ENCODE results near the gene ABHD11. TPM values are rescaled to one million over a fixed set of nuclear protein-coding genes. Genes with fewer than 3 reads are reported as not detected.
A peak's percentile ranks its signal among the peaks of the same experiment; 100 is the strongest.
"Not testable (repeated sequence)": the region's sequence is repeated elsewhere in the genome, so short reads cannot be mapped to it uniquely, and the experiment has no call there.

Gene ABHD11
- total and polyA plus RNA-seq, 5 experiments from 2014 or later = 5.4 to 24.9 (median 12.3) TPM

DNA sequence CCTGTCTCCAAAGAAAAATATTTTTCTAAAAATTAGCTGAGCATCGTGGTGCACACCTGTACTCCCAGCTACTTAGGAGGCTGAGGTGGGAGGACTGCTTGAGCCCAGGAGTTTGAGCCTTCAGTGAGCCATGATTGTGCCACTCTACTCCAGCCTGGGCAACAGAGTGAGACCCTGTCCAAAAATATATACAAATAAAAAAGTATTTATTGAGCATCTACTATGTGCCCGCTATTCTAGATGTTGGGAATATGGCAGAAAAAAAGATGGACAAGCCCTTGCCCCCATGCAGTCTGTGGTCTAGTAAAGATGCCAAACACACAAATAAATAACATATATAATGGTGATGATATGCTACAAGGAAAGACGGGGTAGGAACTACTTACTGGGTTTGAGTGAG, 14.8 kb downstream of the ABHD11 start:
- POLR2A ChIA-PET = interaction anchor here (1.0 kb wide), 1 partner anchor 15 kb away, joined by 5 read pairs; the partner anchor contains the start of gene ABHD11
- Mint-ChIP-seq H3K4me1 (peaks cover 4 to 8% (median 5%) of the 10 kb centered on the region in 4 donors), H3K9me3 (no peaks in the 10 kb centered on the region), H3K27me3 (peaks cover 2 to 16% (median 10%) of the 10 kb centered on the region in 5 donors), H3K27ac (no peak overlapping the region), H3K36me3 (no peaks in the 10 kb centered on the region), H3K4me3 (no peak overlapping the region)
- DNase-seq (no peak), ATAC-seq (no peak)

DNA sequence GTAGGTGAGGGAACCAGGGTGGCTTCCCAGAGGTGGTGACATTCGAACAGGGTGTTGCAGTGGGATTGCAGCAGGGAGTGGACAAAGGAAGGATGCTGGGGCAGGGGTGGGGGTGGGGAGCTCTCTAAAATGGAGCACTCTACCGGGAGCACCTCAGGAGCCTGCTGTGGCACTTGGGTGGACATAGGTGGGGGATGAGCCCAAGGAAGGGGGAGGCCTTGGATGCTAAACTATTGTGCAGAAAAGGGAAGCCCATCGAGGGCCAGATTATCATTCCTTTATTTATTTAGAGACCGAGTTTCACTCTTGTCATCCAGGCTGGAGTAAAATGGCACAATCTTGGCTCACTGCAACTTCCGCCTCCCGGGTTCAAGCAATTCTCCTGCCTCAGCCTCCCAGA, 15.8 kb downstream of the ABHD11 start:
- POLR2A ChIA-PET = interaction anchor here (1.0 kb wide), 1 partner anchor 16 kb away, joined by 5 read pairs; the partner anchor contains the start of gene ABHD11
- no peak overlapping the region for H3K4me3 Mint-ChIP-seq

DNA sequence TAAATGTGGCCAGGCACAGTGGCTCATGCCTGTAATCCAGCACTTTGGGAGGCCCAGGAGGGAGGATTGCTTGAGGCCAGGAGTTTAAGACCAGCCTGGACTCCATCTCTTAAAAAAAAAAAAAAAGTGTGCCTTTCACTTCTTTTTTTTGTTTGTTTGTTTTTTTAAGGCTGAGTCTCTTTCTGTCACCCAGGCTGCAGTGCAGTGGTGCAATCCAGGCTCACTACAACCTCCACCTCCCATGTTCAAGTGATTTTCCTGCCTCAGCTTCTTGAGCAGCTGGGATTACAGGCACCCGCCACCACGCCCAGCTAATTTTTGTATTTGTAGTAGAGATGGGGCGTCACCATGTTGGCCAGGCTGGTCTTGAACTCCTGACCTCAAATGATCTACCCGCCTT, 16.4 kb downstream of the ABHD11 start:
- POLR2A ChIA-PET, DNase-seq, H3K27me3 Mint-ChIP-seq, H3K27ac Mint-ChIP-seq, H3K36me3 Mint-ChIP-seq, H3K9me3 Mint-ChIP-seq, H3K4me3 Mint-ChIP-seq, ATAC-seq: not testable (repeated sequence)
- H3K4me1 Mint-ChIP-seq = peaks cover 11 to 23% (median 19%) of the 10 kb centered on the region in 4 donors

More for the DNA sequence above, 15.8 kb downstream of the ABHD11 start:
- no peak for ATAC-seq
- H3K36me3 Mint-ChIP-seq = no peaks in the 10 kb centered on the region
- no peak overlapping the region for H3K27ac Mint-ChIP-seq
- no peaks in the 10 kb centered on the region for H3K9me3 Mint-ChIP-seq
- peaks cover 8 to 17% (median 13%) of the 10 kb centered on the region in 4 donors for H3K4me1 Mint-ChIP-seq
- DNase-seq = no peak
- H3K27me3 Mint-ChIP-seq = peaks cover 0 to 7% (median 0%) of the 10 kb centered on the region in 5 donors

DNA sequence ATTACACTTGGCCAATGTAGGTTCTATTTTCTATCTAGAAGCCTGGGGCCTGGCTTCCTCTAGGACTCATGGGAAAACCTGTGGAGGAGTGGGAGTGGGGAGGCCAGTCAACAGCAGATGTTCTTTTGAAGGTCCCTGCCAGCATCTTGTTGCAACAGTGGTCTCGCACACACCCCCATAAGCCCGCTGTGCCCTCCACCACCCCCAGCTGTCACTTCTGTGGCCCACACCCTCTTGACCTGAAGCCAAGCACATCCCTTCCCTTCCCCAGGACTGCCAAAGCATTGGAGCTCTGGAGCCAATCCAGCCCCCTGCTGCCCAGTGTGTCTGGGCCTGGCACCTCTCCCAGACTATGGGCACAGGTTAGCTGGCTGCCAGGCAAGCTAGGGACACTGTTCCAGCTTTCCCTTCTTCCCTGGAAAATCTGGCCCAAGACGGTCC, 17.2 kb downstream of the ABHD11 start:
- Mint-ChIP-seq H3K9me3 (no peaks in the 10 kb centered on the region), H3K4me3 (peak overlapping the region in 7 of 10 donors; percentile 9 to 89 (median 50)), H3K27me3 (peaks cover 0 to 9% (median 0%) of the 10 kb centered on the region in 5 donors), H3K27ac (peak overlapping the region in 1 of 10 donors; percentile 40), H3K4me1 (peaks cover 14 to 26% (median 24%) of the 10 kb centered on the region in 4 donors), H3K36me3 (peaks cover 0 to 2% (median 0%) of the 10 kb centered on the region in 3 donors)
- DNase-seq (no peak), ATAC-seq (no peak)
- POLR2A ChIA-PET = interaction anchor here (0.9 kb wide), 1 partner anchor 10 kb away, joined by 3 read pairs; no protein-coding TSS in a partner anchor

DNA sequence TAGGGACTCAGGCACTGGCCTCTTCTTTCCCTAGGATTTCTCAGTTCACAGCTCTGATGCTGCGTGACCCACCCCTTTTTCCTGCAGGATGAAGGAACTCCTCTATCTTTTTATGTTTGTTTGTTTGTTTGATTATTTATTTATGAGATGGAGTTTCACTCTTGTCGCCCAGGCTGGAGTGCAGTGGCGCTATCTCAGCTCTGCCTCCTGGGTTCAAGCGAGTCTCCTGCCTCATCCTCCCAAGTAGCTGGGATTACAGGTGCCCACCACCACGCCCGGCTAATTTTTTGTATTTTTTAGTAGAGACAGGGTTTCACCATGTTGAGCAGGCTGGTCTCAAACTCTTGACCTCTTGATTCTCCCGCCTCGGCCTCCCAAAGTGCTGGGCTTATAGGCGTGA, 18.2 kb downstream of the ABHD11 start:
- not testable (repeated sequence) for H3K9me3 Mint-ChIP-seq

DNA sequence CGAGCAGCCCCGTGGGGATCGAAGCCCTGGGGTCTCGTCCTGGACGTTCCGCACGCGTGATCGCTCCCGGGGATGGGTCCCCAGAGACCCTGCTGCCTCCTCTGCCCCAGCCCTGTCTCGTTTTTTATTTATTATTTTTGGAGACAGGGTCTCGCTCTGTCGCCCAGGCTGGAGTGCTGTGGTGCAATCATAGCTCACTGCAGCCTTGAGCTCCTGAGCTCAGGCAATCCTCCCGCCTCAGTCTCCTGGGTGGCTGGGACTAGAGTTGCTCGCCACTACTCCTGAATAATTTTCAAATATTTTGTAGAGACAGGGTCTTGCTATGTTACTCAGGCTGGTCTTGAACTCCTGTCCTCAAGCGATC, 18.8 kb downstream of the ABHD11 start:
- Mint-ChIP-seq H3K9me3 (no peaks in the 10 kb centered on the region), H3K27ac (peak overlapping the region in 3 of 10 donors; percentile 75 to 79 (median 78)), H3K4me3 (peak overlapping the region; percentile 64 to 89 (median 84)), H3K27me3 (peaks cover 0 to 8% (median 0%) of the 10 kb centered on the region in 5 donors), H3K36me3 (peaks cover 0 to 2% (median 0%) of the 10 kb centered on the region in 3 donors), H3K4me1 (peaks cover 14 to 31% (median 24%) of the 10 kb centered on the region in 4 donors)
- peak in 1 of 2 donors; percentile 4 for ATAC-seq
- POLR2A ChIA-PET = no interaction called here
- DNase-seq = no peak

More for the DNA sequence above, 18.2 kb downstream of the ABHD11 start:
- DNase-seq, ATAC-seq, H3K27me3 Mint-ChIP-seq, H3K36me3 Mint-ChIP-seq: not testable (repeated sequence)
- Mint-ChIP-seq H3K27ac (peak overlapping the region in 6 of 10 donors; percentile 31 to 79 (median 66)), H3K4me3 (peak overlapping the region; percentile 64 to 89 (median 84)), H3K4me1 (peaks cover 14 to 31% (median 24%) of the 10 kb centered on the region in 4 donors)
- POLR2A ChIA-PET = interaction anchor here (0.7 kb wide), 1 partner anchor 404 kb away, joined by 5 read pairs; no protein-coding TSS in a partner anchor

DNA sequence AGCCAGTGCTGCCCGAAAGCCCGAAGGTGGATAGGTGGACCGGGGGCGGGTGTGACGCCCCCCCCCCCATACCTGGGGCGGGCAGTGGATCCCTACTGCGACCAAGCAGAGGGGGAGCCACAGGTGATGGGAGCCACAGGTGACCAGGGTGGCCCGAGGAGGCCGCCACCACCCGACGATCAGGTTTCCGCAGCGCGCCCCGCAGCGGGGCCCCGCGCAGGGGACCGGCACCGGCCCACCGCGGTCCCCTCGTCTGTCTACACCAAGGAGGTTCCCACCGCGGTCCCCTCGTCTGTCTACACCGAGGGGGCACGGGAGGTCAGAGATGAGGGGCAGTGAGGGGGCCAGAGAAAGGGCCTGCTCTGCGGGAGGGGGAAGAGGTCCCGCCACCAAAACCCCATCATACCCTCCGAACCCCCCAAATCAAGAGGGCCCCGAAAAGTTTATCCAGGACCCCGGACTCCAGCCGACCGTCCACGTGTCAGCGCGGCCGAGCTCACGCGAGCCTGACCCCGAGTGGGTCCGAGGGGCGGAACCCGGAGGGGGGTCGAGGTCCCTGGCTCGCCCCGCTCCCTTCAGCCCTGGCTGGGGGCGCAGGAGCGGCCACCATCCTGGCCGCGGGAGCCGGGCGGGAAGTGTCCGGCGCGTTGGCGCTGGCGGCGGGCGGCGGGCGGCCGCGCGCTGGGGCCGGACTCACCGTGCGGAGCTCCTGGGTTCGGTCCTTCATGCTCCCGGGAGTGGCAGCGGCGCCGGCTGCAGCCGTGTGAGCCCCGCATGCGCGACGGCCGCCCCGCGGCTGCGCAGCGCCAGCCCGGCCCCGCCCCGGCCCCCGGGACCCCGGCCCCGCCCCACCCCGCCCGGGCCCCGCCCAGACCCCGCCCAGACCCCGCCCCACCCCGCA, 19.4 kb downstream of the ABHD11 start, which contains the start of gene STX1A:
TSS of gene STX1A (minus strand) at position 765 of the 901 bp plus-strand sequence. CDS start at position 727, 38 bp downstream.
- ATAC-seq (peak; percentile 68 to 74), DNase-seq (peak; percentile 56 to 78 (median 70))
- H3K27ac Mint-ChIP-seq = peak within 1 kb of the TSS in 8 of 10 donors; percentile 37 to 79 (median 66)
- peak within 1 kb of the TSS; percentile 77 to 96 (median 88) for H3K4me3 Mint-ChIP-seq
- H3K9me3 Mint-ChIP-seq = no peaks in the 10 kb centered on the region
- peaks cover 14 to 31% (median 24%) of the 10 kb centered on the region in 4 donors for H3K4me1 Mint-ChIP-seq
- POLR2A ChIA-PET = interaction anchor here (0.8 kb wide), 1 partner anchor 141 kb away, joined by 3 read pairs; the partner anchor contains the start of gene TBL2
- H3K27me3 Mint-ChIP-seq = peaks cover 0 to 7% (median 0%) of the 10 kb centered on the region in 5 donors
- H3K36me3 Mint-ChIP-seq = peaks cover 0 to 2% (median 0%) of the 10 kb centered on the region in 3 donors

DNA sequence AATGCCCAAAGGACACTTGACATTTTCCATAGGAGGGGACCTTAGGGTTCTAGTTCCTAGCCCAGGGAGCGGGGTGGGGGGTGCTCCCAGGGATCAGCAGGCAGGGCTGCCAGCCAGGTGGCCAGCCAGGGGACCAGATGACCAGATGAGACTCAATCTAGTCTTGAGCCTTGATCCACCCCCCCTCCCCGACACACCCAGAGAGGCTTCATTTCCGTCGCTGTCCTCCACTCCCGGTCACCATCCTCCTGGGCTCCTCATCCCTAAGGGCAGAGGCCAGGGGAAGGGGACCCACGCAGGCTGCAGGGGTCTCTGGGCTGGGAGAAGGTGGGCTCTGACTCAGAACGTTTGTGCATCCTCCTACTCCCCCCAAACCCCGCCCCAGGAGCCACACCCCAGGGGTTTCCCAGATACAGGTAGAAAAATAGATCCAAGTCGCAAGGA, 20.1 kb downstream of the ABHD11 start:
- POLR2A ChIA-PET = no interaction called here
- H3K27me3 Mint-ChIP-seq = peaks cover 0 to 7% (median 0%) of the 10 kb centered on the region in 5 donors
- peak overlapping the region; percentile 77 to 96 (median 88) for H3K4me3 Mint-ChIP-seq
- no peaks in the 10 kb centered on the region for H3K9me3 Mint-ChIP-seq
- DNase-seq (peak in 3 of 10 donors; percentile 26 to 31 (median 28)), ATAC-seq (no peak)
- peaks cover 0 to 2% (median 0%) of the 10 kb centered on the region in 3 donors for H3K36me3 Mint-ChIP-seq
- H3K27ac Mint-ChIP-seq = peak overlapping the region in 8 of 10 donors; percentile 52 to 92 (median 80)
- peaks cover 14 to 31% (median 24%) of the 10 kb centered on the region in 4 donors for H3K4me1 Mint-ChIP-seq

DNA sequence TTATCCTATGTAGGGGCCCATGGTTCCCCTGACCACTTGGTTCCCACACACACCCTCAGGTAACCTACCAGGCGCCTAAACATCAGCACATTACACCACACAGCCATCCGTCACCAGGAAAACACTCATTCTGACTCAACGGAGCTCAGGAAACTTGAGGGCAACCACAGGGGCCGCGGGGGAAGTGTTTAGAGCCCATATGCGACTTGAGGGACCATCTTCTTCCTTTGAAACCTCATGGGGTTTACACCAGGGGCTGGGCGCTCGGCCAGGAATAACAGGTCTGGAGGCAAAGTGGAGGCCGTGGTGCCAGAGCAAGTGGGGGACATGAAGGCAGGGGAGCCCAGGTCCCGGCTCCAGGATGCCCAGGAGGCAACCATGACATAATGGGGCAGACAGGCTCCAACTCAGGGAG, 20.6 kb downstream of the ABHD11 start:
- H3K27me3 Mint-ChIP-seq = peaks cover 0 to 7% (median 0%) of the 10 kb centered on the region in 5 donors
- H3K9me3 Mint-ChIP-seq = no peaks in the 10 kb centered on the region
- H3K4me3 Mint-ChIP-seq = peak overlapping the region; percentile 77 to 96 (median 88)
- peak overlapping the region; percentile 73 to 92 (median 88) for H3K27ac Mint-ChIP-seq
- POLR2A ChIA-PET = interaction anchor here (0.7 to 0.9 kb wide), 3 partner anchors 12 to 27 kb away, joined by 3 to 5 read pairs (median 3); partner anchors contain the start of gene ABHD11
- peaks cover 17 to 31% (median 25%) of the 10 kb centered on the region in 4 donors for H3K4me1 Mint-ChIP-seq
- peaks cover 0 to 2% (median 0%) of the 10 kb centered on the region in 3 donors for H3K36me3 Mint-ChIP-seq
- ATAC-seq = peak; percentile 84
- DNase-seq = peak; percentile 39 to 83 (median 66)

DNA sequence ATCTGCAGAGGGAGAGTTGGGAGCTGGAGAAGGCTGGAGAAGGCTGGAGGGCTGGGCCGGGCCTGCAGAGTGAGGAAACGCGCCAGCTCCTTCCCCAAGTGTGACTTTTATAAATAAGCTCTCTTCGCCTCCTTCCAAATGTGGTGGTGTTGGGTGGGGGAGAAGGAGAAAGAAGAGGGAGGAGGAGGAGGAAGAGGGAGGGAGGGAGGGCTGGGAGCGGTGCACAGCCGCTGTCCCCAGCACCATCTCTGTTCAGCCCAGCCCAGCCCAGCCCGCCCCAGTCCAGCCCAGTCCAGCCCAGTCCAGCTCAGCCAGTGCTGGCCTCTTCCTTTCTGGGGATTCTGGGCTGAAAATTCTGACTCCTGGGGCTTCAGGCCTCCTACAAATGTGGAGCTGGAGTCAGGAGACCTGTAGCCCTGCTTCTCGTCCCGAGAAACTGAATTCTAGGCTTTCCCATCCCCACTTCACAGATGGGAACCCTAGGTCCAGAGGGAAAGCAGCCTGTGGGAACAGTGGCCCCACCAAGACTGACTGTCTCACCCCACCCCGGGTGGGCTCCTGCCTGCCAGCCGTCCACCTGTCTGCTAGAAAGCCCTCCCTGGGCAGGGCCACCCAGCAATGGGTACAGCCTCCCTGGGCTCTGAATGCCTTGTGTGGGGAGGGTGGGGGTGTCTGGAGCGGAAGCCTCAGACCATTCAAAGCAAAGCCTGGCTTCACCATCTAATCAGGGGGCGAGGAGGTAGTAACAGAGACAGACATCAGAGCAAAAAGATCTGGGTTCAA, 21.4 kb downstream of the ABHD11 start:
- H3K4me3 Mint-ChIP-seq = peak overlapping the region; percentile 77 to 96 (median 88)
- peaks cover 0 to 7% (median 0%) of the 10 kb centered on the region in 5 donors for H3K27me3 Mint-ChIP-seq
- peak overlapping the region in 9 of 10 donors; percentile 73 to 92 (median 87) for H3K27ac Mint-ChIP-seq
- ATAC-seq (no peak), DNase-seq (no peak)
- POLR2A ChIA-PET = interaction anchor here (0.6 to 0.9 kb wide), 4 partner anchors 11 to 178 kb away, joined by 3 to 8 read pairs (median 4); partner anchors contain the start of gene ABHD11
- H3K9me3 Mint-ChIP-seq = no peaks in the 10 kb centered on the region
- H3K4me1 Mint-ChIP-seq = peaks cover 23 to 31% (median 28%) of the 10 kb centered on the region in 4 donors
- H3K36me3 Mint-ChIP-seq = peaks cover 0 to 2% (median 0%) of the 10 kb centered on the region in 3 donors

DNA sequence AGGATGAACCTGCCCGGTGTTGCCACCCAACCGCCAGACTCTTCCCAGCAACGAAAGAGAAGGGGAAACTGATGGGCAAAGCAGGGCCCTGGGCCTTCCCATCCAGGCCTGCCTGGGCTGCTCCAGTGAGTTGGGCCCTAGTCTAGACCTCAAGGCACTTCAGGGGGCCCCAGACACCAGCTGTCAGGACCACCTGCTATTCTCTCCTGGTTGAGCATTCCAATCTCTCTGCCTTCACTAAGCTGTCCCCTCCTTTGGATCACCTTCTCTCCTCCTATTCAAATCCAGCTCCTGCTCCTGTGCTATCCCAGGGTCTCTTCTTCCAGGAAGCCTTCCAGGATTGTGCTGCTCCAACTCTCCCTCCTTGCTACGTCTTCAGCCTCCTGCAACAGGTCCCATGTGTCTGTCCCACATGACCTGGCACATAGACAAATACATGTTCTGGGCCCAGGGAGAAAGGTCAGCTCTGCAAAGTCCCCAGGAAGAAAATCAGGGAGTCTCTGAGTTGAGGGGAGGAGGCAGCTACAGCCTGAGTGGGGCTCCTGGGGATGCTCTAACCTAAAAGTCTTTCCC, 22.2 kb downstream of the ABHD11 start:
- Mint-ChIP-seq H3K27ac (peak overlapping the region in 1 of 10 donors; percentile 38), H3K4me3 (peak overlapping the region in 1 of 10 donors; percentile 18), H3K36me3 (peaks cover 0 to 2% (median 0%) of the 10 kb centered on the region in 3 donors), H3K27me3 (peaks cover 0 to 7% (median 0%) of the 10 kb centered on the region in 5 donors), H3K4me1 (peaks cover 23 to 31% (median 28%) of the 10 kb centered on the region in 4 donors), H3K9me3 (no peaks in the 10 kb centered on the region)
- POLR2A ChIA-PET = no interaction called here
- DNase-seq (no peak), ATAC-seq (no peak)
